GM12891 (cell line): ENCODE results near the gene VPS37C.
"Not testable (repeated sequence)": the region's sequence is repeated elsewhere in the genome, so short reads cannot be mapped to it uniquely, and the experiment has no call there.

Experiments
- POLR2A ChIP-seq: IDR thresholded peaks from 2 replicates; pipeline ENCODE4 v1.6.1; 2011; ENCODE audit warnings: low read depth, low read length, control low read depth
- POLR2AphosphoS5 ChIP-seq: IDR thresholded peaks from 2 replicates; pipeline ENCODE4 v1.6.1; 2011; ENCODE audit warnings: low read depth, low read length, control low read depth
- TAF1 ChIP-seq: IDR thresholded peaks from 2 replicates; pipeline ENCODE4 v1.6.1; 2011; ENCODE audit warnings: low read depth, low read length, control low read depth

DNA sequence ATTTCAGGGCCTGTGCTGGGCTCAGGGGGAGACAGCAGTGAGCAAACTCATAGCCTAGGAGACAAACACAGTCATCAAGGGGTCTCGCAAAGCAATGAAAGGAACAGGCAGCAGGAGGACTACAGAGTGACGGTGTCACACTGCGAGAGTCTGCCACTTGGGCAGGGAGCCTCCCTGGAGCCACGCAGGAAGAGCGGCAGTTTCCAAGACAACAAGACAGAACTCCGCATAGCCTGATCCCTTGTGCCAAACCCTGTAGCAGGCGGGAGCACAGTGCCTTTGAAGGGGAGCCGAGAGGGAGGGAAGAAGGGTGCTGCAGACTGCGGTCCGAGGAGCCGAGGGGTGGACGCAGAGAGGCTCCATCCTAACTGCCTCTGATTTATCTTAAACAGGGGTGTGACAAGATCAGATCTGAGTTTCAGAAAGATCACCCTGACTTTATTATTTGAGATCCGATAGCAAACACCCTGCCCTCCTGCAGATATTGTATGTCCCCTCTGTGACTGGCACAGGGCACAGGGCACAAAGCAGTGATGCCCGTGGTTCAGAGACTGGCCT is 43.4 kb upstream of the VPS37C start:
- not testable (repeated sequence) for TF ChIP-seq TAF1, POLR2A, POLR2AphosphoS5
